Sigmoid colon (tissue), 7 donors: ENCODE results near the gene NARS2. TPM values are rescaled to one million over a fixed set of nuclear protein-coding genes. Genes with fewer than 3 reads are reported as not detected.

Source experiments
- DNase-seq: peaks from one replicate; pipeline ENCODE4 v3.0.0-alpha.2; 2019
- H3K27ac ChIP-seq, 4 donors: fragments of 200-600 bp; sonication (generic); one replicate each; pipeline ENCODE4 v1.5.1; 2016 to 2019; ENCODE audit warnings: mild to moderate bottlenecking in 1 of 4
- H3K27me3 ChIP-seq, 3 donors: fragments of 200-600 bp; sonication (generic); one replicate each; pipeline ENCODE4 v1.5.1; 2019; ENCODE audit warnings: mild to moderate bottlenecking in 1 of 3
- H3K36me3 ChIP-seq, 4 donors: fragments of 200-600 bp; sonication (generic); one replicate each; pipeline ENCODE4 v1.5.1; 2016 to 2019
- H3K4me1 ChIP-seq, 4 donors: fragments of 200-600 bp; sonication (generic); one replicate each; pipeline ENCODE4 v1.5.1; 2017 to 2019
- H3K4me3 ChIP-seq, 4 donors: fragments of 200-600 bp; sonication (generic); one replicate each; pipeline ENCODE4 v1.5.1; 2017 to 2019; ENCODE audit warnings: mild to moderate bottlenecking in 2 of 4, moderate library complexity in 1 of 4
- H3K9me3 ChIP-seq, 4 donors: fragments of 200-600 bp in 3 of 4; sonication (generic) in 3 of 4; one replicate each; pipeline versions ENCODE4 v1.5.1 to v1.6.1; 2013 to 2019
- EP300 ChIP-seq, 4 donors: sonication (generic); formaldehyde crosslinking; IDR thresholded peaks; one replicate each; pipeline ENCODE4 v1.6.1; 2017; ENCODE audit warnings: antibody characterized with exemption in 4 of 4
- POLR2A ChIP-seq, 2 donors: fragments of 450-650 bp; IDR thresholded peaks; one replicate each; pipeline ENCODE4 v1.6.1; 2016; ENCODE audit warnings: antibody characterized with exemption in 2 of 2, mild to moderate bottlenecking in 2 of 2, moderate library complexity in 2 of 2
- POLR2AphosphoS5 ChIP-seq, 4 donors: sonication (generic); formaldehyde crosslinking; IDR thresholded peaks; one replicate each; pipeline ENCODE4 v1.6.1; 2017; ENCODE audit warnings: antibody characterized with exemption in 4 of 4
- WGBS, 2 donors: extraction: QIAGEN DNeasy Blood & Tissue Kit; methylation state at CpG; one replicate each; pipeline ENCODE4 v1.1.7; 2013; 5-methylcytosine and 5-hydroxymethylcytosine counted together
- intact Hi-C: fragments of 100-400 bp; cut with DNase I; formaldehyde crosslinking; loops from one replicate; pipeline ENCODE4 v1.15.1; 2023
- polyA plus RNA-seq, 3 donors: library from polyadenylated mRNA; stranded (reverse); fragments of 200-250 nt; gene quantifications; one replicate each; pipeline ENCODE4 v1.2.3, GENCODE V29; 2013
- small RNA-seq, 3 donors: library from RNA; depleted of rRNA; stranded (forward); fragments of <200 nt; gene quantifications; one replicate each; pipeline ENCODE3, GENCODE V24; 2016
- total RNA-seq, 4 donors: library from RNA; depleted of rRNA; stranded (reverse); fragments of >200 nt; gene quantifications; one replicate each; pipeline ENCODE4 v1.1.0, GENCODE V29; 2016
- TF ChIP-seq, protein P1 (sequence below), 4 experiments: fragments of 450-650 bp in 3 of 4; fragments of 200-600 bp in 1 of 4; IDR thresholded peaks; one replicate each; pipeline ENCODE4 v1.5.1; 2016 to 2019; ENCODE audit warnings: antibody characterized with exemption in 4 of 4, mild to moderate bottlenecking in 3 of 4, moderate library complexity in 2 of 4
- donor health status: healthy with polysubstance abuse.
- donor health status: Bipolar disorder and iron deficiency.
- donor health status: healthy.

Gene NARS2
- total and polyA plus RNA-seq, 7 donors = 7.8 to 22.2 (median 13.6) TPM

GRCh38 chr11:78386215-78386941, 188.3 kb downstream of the NARS2 start:
- 81 to 85% methylated on average over 3 of the region's 3 CpGs for WGBS, 2 donors
- intact Hi-C loops = no loop called here
- H3K4me3 ChIP-seq = no peak overlapping the region
- H3K27ac ChIP-seq = no peak overlapping the region
- TF ChIP-seq, protein P1, sequence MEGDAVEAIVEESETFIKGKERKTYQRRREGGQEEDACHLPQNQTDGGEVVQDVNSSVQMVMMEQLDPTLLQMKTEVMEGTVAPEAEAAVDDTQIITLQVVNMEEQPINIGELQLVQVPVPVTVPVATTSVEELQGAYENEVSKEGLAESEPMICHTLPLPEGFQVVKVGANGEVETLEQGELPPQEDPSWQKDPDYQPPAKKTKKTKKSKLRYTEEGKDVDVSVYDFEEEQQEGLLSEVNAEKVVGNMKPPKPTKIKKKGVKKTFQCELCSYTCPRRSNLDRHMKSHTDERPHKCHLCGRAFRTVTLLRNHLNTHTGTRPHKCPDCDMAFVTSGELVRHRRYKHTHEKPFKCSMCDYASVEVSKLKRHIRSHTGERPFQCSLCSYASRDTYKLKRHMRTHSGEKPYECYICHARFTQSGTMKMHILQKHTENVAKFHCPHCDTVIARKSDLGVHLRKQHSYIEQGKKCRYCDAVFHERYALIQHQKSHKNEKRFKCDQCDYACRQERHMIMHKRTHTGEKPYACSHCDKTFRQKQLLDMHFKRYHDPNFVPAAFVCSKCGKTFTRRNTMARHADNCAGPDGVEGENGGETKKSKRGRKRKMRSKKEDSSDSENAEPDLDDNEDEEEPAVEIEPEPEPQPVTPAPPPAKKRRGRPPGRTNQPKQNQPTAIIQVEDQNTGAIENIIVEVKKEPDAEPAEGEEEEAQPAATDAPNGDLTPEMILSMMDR (IDR thresholded peaks at IDR 0.05) = no peak
- TF ChIP-seq POLR2AphosphoS5 (IDR thresholded peaks at IDR 0.05) = no peak
- TF ChIP-seq EP300 (IDR thresholded peaks at IDR 0.05) = no peak
- TF ChIP-seq POLR2A (IDR thresholded peaks at IDR 0.05) = no peak
- no peaks in the 10 kb centered on the region for H3K27me3 ChIP-seq
- H3K4me1 ChIP-seq = peaks cover 0 to 10% (median 6%) of the 10 kb centered on the region in 4 donors
- DNase-seq = no peak
- no peaks in the 10 kb centered on the region for H3K36me3 ChIP-seq
- peaks cover 0 to 6% (median 2%) of the 10 kb centered on the region in 4 donors for H3K9me3 ChIP-seq

Small RNA genes within 50 kb of the gene (small RNA-seq; reads per million reads assigned to genes)
- 0 reads per million in 3 donors for gene RNU6-311P

Other genes starting within 250 kb of the NARS2 start
- 10 to 100 TPM; 13.6 to 23.5 (median 17.3) TPM for gene GAB2, start 157.0 kb downstream of the NARS2 start, total RNA-seq
- gene GAB2, start 157.0 kb downstream of the NARS2 start, polyA plus RNA-seq = 10 to 100 TPM; 10.8 to 12.6 (median 11.3) TPM